H1 (cell line): ENCODE measurements around the gene NFIC. TPM values are rescaled to one million over a fixed set of nuclear protein-coding genes. Genes with fewer than 3 reads are reported as not detected.

Experiments used
- USF2 ChIP-seq: IDR thresholded peaks from 2 replicates; pipeline ENCODE4 v1.6.1; 2011; ENCODE audit warnings: low read length, improper control_type of control experiment
- polyA plus RNA-seq, 7 experiments: library from polyadenylated mRNA; depleted of rRNA in 3 of 7; stranded (reverse) in 5 of 7; unstranded in 2 of 7; fragments of >200 nt in 5 of 7; fragments of 200-250 nt in 2 of 7; gene quantifications; 1 replicate in 5 of 7; 2 replicates in 1 of 7; 4 replicates in 1 of 7; pipeline versions ENCODE4 v1.2.1 to v1.2.3, GENCODE V29; 2011 to 2013; ENCODE audit warnings: missing spikeins in 2 of 7, mixed read lengths in 2 of 7
- total RNA-seq: library from RNA; stranded (reverse); fragmentation: NEBNext Ultra II Directional; extraction: Animal tissue kit (Norgen Biotek cat#: 25700); gene quantifications from 2 replicates; pipeline ENCODE4 v1.2.1, GENCODE V29; 2021

Gene NFIC
- total and polyA plus RNA-seq, 2 of the 8 experiments (the other 6 are each of a cell fraction or from before 2014, with no cell fraction given), result 0.56 to 3.2 TPM

GRCh38 chr19:3499738-3500428, 133.5 kb downstream of the NFIC start (continued):
- no peak for TF ChIP-seq USF2
